Nucleus accumbens (tissue), 56 donors: ENCODE data around the gene AUTS2.
A peak's percentile ranks its signal among the peaks of the same experiment; 100 is the strongest.

Experiments
- DNase-seq, 56 donors: peaks; one replicate each; lab custom pipeline; 2025; lab: John Stamatoyannopoulos, UW

Gene AUTS2

DNA sequence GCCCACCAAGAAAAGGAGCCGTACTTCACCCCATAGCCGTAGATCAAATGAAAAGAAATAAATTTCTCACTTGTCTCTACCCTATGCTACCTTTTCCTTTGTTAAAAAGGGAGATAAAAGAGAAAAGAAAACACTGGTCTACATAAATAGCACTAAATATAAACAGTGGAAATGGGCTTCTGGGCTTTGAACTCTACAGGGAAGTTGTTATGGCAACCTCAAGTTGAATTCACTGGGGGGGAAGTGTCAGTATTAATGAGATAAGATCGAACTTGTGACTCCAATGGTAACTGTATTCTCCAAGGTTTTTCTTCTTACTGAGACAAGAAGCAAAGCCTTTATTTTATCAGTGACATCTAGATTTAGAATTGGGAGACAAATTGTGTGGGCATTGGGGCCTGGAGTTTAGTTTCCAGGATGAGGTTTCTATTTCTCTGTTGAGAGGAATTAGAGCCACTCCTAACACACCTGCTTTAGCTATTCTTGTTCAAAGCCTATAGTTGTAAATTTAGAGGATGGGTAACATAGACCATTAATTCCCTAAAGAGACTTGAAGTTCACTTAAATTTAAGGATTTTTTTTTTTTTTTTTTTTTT, 929.3 kb downstream of the AUTS2 start:
- no peak for DNase-seq

DNA sequence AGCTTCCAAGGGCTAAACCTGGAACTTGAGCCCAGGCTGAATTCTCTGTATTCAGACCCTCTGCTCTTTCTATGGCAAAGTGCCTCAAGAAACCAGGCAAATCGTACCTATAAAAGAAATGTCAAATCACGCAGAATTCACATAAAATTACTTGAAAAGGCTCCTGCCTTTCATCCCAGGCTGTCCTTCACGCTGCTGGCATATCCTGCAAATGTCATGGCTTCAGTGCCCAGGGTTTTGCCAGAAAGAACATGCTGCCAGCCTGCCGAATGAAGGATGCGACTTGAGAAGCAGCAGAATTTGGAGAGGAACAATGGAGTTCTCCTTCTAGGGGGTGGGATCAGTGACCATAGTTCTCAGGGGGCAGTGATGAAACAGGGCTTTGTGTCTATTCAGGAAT, 931.2 kb downstream of the AUTS2 start:
- no peak for DNase-seq

DNA sequence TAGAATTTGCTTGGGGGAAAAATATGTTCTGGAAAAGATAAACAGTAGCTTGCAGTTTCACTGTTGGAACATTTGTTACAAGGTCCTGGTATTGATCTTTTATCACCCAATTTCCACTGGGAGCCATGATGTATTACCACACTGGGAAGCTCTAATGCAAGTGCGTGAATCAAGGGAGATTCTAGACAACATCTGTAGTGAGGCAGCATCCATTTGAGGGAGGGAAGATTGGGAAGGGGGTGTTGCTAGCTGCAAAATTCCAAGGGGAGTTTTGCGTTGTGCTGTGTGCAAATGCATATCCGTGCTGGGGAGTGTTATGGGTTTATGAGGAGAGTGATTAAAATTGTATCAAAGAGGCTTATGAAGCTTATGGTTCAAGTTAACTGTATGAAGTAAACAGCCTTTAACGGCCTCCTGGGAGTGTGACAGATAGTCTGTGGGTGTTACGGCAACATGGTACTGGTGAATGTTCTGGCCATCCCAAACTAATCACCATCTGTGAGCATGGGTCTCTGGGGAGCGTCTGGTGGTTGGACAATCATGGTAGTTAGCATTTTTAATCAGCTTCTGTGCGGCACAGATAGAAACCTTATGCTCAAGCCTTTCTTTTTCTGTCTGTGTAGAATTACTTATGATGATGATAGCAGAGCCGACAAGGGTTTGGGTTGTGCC, 931.8 kb downstream of the AUTS2 start:
- DNase-seq: no peak

DNA sequence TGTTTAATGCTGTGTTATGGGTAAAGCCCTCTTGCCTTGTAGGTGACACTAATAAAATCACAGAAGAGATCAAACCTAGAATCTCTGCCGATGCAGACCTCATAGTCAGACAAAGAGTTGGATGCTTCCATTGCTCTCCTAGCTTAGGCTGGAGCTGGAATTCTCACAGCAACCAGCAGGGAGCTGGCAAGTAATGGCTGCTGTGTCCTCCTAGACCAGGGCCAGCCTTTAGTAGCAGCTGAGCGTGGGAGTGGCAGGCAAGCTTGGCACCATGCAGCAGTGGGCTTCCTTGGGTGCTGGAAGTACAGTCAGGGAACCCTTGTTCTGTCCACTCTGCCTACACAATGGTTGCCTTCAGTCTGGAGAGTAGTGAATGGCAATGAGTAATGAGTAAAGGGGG, 935.3 kb downstream of the AUTS2 start:
- peak in 2 of 56 donors; percentile 2 for DNase-seq

DNA sequence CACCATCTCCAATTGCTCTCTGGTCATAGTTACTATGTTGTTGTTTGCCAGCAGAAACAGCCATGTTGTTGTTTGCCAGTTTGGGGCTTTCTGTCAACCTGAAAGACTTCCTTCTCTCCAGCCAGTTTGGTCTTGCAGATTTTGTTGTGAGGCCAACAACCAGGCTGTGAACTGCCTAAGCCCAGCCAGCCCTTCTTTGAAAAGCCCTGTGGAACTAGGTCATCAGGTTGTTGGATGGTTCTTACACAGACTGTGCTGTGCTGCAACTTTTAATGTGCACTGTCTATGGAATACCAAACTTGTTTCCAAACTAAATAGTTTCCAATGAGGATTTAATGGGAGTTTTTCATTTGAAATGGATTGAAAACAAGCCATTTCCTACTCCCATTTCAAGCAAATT, 940.9 kb downstream of the AUTS2 start:
- peak in 29 of 56 donors; percentile 7 to 75 (median 26) for DNase-seq

DNA sequence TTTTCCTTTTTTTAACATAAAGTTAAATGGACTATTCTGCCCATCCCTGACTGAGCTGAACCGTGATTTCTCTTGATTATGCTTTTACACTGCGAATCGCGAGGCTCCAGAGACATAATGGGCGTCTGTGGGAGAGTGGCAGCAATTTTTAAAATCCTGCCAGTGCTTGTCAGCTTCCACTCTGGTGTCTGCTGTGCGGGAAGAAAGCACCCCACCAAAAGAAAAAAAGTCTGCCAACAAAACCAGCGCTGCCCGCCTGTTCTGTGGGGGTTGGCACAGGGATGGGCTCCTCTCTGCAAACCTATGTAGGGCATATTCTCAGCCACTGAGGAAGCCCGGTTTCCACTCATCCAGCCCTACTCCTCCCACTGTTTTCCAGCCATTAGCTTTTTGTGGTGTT, 941.3 kb downstream of the AUTS2 start:
- peak in 24 of 56 donors; percentile 5 to 70 (median 24) for DNase-seq

DNA sequence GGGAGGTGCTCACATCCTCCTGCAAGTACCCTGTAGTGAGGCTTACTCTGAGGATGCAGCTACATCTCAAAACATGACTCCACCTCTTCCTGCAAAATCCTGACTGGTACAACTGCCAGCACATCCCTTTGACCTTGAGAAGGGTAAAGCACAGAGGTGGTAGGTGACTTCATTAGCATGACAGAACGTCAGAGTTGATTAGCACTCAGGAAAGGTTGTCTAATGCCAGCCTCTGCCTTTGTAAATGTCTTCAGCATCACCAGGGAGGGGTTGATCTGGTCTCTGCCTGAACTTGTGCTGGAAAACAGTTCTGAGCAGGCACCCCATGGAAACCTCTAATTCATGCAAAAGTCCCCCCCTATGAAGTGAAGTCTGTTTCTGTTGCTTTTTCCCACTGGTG, 942.4 kb downstream of the AUTS2 start:
- DNase-seq: no peak

DNA sequence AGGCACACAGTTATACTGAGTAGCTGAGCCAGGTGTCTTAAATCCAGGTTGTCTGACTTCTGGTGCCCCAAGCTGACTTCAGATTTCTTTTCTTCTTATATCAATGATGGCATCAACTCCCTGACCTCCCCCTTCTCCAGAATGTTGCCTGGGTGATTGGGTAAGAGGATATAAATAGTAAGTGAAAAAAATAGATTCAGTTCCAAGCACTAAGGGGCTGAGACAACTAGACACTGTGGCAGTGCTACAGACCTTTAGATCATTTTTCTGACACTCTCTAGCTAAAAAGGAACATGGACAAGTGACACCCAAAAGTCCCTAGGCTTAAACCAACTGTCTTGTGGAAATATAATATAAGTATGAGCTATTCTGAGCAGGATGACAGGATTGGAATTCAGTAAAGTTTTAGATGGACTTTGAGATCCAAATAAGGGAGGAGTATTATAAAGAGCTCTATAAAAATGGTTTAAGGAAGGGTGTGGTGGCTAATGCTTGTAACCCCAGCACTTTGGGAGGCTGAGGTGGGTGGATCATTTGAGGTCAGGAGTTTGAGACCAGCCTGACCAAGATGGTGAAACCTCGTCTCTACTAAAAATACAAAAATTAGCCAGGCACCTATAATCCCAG, 944.6 kb downstream of the AUTS2 start:
- DNase-seq: no peak

DNA sequence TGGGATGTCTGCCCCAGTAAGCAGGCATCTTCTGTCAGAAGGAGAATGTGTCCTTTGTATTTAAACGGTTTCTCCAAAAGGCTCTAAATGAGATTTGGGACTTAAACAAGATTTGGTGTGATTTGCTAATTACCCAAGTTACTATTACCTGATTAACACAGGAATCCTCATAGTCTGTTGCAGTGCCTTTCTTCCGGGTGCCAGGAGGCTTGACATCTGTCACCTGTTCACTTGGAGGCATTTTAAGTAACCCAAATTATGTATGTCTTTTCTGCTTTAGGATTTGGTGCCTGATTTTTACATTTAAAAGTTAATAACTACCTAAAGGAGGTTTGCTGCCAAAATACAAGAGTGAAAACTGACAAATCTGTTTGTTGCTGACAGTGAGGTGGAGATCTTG, 945.7 kb downstream of the AUTS2 start:
- no peak for DNase-seq

DNA sequence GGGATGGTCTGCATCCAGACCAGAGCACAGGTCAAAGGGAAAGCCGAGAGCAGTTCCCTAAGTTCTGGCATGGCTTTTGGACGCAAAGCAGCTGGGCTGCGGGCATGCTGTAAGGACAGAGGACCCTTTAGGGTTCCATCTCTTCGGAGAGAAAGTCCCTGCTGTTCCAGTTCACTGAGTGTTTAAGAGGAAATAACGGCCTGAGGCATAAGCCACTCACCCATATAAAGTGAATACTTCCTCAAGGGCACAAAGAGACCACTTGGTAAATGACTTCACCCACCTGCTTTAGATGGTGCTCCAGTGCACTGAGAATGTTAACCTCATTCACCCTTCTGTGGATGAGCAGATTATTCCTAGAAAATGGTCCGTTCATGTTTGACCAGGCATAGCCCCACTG, 946.9 kb downstream of the AUTS2 start:
- no peak for DNase-seq

DNA sequence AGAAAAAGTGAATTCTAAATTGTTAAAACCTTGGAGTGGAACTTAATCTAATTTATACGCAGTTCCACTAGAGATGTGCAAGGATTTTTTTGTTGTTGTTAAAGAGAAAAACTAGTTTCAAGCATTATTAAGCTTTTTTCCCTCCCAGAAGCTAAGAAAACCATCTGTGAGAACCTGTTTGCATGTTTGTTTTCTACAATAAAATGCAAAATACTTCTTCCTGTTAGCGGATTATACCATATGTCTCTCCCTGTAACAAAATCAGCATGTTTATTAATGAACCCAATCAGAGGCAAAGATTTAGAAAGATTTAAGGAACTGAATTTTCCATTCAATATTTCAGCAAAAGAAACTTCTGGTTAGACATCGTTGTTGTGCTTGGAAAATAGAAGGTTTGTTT, 953.9 kb downstream of the AUTS2 start:
- DNase-seq: no peak

DNA sequence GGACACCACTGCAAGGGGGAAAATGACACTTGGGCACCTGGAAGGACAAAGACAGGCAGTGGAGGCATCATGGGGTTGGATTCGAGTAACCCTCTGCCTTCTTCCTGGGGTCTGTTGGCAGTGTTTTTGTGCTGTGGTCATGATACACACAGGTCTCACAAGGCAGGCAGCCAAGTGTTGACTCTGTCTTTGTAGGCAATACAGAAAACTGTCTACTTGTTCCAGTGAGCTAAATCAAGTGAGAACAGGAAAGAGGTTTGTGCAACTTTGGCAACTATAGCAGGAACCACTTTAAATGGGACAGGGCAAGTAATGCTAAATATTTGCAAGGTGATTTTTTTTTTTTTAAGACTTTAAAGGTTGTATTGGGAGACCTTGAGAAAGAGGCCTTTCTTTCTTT, 955.1 kb downstream of the AUTS2 start:
- DNase-seq: peak in 30 of 56 donors; percentile 5 to 69 (median 24)

DNA sequence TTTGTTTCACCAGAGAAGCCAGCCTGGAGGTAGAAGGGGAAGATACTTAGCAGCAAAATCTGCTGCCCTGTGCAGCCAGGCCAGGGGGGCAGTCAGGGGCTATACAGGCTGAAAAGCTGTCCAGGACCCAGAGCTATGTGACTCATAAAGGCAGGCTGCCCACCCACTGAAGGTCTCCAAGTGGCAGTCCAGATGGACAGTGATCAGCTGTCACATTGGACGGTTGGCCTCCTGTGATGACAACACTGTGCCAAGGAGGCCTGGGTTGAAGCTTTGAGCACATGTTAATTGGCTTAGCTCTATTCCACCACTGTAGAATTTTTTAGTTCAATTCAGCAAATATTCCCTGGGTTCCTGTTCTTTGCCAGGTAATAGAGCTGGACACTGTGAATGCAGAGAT, 956.4 kb downstream of the AUTS2 start:
- DNase-seq: no peak

DNA sequence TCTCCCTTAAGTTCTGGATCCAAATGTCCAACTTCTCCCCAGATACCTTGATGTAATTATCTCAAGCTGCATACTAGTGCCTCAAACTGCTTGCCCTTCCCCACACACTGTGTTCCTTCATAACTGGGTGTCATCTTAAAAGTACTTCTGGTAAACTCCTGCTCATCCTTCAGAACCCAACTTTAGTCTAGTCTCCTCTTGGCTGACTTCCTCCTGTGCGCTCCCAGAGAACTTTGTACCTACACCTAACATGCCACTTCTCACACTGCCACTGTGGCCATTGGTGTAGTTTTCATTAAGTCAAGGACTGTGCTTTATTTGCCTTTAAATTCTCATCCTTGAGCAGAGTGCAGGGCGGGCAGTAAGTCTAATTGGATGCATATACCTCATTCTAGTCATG, 958.5 kb downstream of the AUTS2 start:
- DNase-seq: no peak

DNA sequence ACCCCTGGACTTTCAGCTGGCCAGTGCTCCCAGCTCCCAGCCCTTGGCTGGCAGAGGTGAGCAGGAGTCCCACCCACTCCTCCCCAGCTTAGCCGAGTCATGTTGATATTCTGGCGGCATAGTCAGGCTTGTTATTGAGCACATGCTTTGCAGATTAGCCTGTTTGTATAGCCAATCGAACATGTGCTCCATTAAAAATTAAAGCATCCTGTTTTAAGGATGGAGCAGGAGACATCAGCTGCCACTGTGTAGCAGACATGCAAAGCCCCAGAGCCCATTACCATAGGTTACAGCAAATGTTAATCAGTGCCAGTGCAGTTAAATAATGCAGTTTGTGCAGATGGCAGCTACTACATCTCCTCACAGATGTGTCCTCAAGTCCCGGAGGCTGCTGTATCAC, 959.1 kb downstream of the AUTS2 start:
- DNase-seq: no peak

DNA sequence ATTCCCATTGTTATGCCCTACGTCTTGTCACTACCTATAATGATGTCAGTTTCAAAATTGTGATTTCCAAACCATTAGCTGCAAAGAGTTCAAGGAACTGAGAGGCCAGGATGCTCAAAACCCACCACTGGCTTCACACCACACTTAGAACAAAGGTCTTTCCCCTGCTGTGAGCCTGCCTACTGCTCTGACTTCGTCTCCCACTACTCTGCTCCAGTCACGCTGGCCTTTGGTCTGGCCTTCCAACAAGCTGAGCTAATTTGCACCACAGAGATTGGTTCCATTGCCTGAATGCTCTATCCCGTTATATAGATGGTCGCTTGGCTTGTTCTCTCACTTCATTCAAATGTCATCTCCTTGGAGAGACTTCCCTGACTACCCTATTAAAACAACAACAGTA, 961.5 kb downstream of the AUTS2 start:
- DNase-seq: no peak

DNA sequence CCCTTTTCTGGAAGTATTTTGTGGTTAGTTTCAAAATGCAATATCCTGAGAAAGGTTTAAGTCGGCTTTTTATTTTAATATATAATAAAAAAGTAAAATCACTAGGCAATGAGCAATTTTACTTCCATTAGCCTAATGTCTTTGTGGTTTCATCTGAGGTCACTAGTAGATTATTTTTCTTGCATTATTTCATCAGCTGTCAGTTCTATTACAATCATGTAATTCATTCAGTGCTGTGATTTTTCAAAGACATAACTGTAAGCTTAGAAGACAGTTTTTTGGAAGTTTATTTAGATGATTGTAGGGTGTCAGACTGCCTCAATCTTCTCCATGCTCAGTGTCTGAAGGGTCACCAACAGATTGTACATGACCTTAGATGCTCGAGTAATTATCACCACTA, 965.7 kb downstream of the AUTS2 start:
- DNase-seq: no peak

DNA sequence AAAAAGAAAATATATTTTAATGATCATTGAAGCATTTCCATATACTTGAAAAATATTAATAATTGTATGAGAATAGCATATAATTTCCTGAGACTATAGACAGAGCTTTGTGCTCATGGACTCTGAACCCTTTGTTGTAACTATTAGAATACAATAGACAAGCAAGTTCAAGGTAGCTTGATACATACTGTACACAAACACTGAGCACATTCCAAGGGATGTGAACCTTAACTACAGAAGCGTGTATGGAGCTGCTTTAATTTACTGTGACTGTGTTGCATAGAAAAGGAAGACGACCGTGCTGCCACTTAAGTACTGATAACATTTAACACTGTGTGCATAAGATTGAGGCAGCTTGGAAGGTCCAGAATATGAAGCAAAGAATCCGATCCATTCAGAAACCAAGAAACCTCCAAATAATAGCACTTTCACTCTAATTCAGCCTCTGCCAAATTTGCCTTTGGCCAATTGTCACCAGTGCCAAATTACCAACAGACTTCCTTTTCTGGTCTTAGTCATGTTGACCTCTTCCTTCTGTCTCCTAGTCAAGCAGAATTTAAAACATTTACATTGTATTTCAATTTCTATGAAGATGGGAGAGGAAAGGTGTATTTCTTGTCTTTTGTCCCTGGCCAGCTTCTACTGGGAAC, 967.6 kb downstream of the AUTS2 start:
- DNase-seq: no peak

DNA sequence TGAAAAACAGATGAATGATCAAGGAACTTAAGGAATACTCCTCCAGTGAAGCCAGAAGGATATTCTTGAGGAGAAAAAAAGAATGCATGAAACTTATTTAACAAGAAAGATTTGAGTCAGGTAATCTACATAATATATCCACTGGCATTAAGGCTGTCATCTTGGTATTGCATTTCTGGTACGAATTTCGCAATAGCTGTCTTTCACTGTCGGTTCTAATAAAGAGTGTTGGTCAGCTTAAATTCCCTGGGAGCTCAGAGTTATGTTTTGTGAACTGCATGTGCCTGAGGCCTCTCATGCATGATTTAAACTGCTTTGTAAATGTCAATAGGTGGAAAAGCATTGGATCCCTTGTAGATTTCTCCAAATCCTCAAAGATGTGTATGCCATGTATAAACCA, 968.4 kb downstream of the AUTS2 start:
- no peak for DNase-seq

DNA sequence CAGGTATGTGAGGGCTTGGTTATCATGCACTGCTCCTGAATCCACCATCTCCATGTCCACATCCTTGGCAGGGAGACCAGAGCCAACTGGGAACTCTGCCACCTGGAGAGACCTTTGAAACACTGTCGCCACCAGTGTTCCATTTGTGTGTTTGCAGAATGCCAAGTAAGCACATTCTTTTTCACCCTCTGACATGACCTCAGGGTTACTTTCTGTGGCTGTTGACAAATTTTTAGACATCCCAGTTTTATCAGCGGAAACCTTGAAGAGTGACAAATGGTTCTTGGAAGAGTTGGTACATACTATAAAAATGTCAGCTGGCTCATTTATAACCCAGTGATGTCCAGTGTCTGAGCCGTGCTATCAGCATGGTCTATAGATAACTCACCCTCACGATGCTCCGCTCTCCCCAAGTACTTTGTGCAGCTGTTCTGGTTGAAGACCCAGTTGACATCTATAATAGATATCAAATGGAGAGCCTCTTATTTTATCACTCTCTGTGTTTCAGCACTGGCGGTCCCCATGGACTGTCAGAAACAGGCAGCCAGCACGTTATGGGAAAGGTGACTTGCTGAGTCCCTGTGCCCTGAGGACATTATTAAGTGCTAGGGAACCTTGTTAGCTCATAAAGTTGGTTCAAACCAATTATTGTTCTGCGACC, 970.5 kb downstream of the AUTS2 start:
- no peak for DNase-seq

DNA sequence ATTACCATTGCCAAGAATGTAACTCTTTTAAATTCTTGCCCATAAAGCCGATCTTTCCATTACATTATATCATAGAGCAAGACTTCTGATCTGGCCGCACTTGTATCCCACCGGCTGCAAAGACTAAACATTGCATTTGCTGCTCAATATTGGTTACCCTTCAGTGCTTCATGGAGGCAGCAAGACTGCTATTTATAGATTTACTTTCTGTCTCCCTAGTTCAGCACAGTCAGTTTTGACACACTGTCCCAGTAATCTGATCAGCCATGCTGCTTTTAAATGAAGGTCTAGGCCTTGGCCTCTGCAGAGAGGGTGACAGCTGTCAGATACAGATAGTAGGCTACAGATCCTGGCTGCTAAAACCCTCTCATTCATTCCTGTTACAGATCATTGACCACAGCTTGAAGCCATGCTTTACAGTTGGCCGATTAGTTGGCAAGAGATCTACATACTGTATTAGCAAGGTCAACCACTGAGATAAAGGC, 971.1 kb downstream of the AUTS2 start:
- DNase-seq: no peak
